ENCODE measurements around the gene HRAS. TPM values are rescaled to one million over a fixed set of nuclear protein-coding genes. Genes with fewer than 3 reads are reported as not detected.

The HRAS gene
- total and polyA plus RNA-seq, 3 experiments from 2014 or later, result 22.5 to 91.5 (median 86.9) TPM

DNA sequence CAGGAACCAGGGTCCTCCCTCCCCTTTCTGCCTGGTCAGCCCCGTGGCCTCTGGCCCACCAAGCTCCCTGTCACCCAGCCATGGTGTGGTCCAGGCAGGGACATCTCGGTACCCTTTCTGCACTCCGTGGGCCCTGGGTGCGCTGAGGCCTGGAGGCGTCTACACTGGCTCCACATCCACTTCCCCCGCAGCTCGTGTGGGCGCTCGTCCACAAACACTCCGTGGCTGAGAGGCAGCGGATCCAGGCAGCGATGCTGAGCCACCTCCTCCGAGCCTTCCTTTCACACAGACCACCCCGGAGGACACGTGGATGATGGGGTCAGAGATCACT is 44.5 kb downstream of the HRAS start:
- peaks cover 1 to 43% (median 2%) of the 10 kb centered on the region in 3 donors for H3K36me3 Mint-ChIP-seq
- Histone ChIP-seq H3K4me1 (ENCODE audit: insufficient read depth, low read length) (no peaks in the 10 kb centered on the region), H3K9me3 (ENCODE audit: low read length) (no peaks in the 10 kb centered on the region), H3K36me3 (ENCODE audit: insufficient read depth, low read length) (no peaks in the 10 kb centered on the region), H3K4me3 (ENCODE audit: low read length) (no peak overlapping the region), H3K27ac (ENCODE audit: low read depth, low read length) (no peak overlapping the region), H3K27me3 (ENCODE audit: insufficient read depth, low read length, poor library complexity, severe bottlenecking) (no peaks in the 10 kb centered on the region)
- DNase-seq, result no peak
- H3K4me1 Mint-ChIP-seq, result no peaks in the 10 kb centered on the region
- H3K4me3 Mint-ChIP-seq, result no peak overlapping the region
- no peaks in the 10 kb centered on the region for H3K9me3 Mint-ChIP-seq
- POLR2A ChIA-PET, result no interaction called here
- no peaks in the 10 kb centered on the region for H3K27me3 Mint-ChIP-seq
- H3K27ac Mint-ChIP-seq, result peak overlapping the region in 1 of 8 donors; percentile 21
- CTCF ChIA-PET, result no interaction called here

DNA sequence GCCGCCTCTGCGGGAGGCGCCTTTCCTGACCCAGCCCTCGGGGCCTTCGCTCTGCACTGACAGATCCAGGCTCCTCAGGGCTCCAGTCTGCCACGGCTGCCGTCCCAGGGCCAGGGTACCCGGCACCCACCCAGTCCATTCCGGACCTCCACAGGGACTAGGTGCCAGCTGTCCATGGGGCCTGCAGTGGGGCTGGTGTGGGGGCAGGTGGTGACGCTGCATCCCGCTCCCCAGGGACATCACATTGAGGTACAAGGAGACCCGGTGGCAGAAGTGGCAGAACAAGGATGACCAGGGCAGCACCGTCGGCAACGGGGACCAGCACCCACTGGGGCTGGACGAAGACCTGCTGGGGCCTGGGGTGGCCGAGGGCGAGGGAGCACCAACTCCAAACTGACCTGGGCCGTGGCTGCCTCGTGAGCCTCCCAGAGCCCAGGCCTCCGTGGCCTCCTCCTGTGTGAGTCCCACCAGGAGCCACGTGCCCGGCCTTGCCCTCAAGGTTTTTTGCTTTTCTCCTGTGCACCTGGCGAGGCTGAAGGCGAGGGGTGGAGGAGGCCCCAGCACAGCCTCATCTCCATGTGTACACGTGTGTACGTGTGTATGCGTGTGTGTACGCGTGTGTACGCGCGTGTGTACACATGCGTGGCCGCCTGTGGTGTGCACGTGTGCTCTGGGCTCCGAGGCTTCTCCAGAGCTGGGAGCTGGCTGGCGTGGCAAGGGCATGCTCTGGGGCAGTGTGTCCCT is 45.0 kb downstream of the HRAS start:
- Histone ChIP-seq H3K27ac (ENCODE audit: low read depth, low read length) (no peak overlapping the region), H3K36me3 (ENCODE audit: insufficient read depth, low read length) (no peaks in the 10 kb centered on the region), H3K9me3 (ENCODE audit: low read length) (no peaks in the 10 kb centered on the region), H3K27me3 (ENCODE audit: insufficient read depth, low read length, poor library complexity, severe bottlenecking) (no peaks in the 10 kb centered on the region), H3K4me1 (ENCODE audit: insufficient read depth, low read length) (no peaks in the 10 kb centered on the region), H3K4me3 (ENCODE audit: low read length) (no peak overlapping the region)
- H3K27me3 Mint-ChIP-seq, result no peaks in the 10 kb centered on the region
- ChIA-PET CTCF (no interaction called here), POLR2A (no interaction called here)
- H3K27ac Mint-ChIP-seq, result peak overlapping the region in 1 of 8 donors; percentile 21
- peaks cover 0 to 38% (median 1%) of the 10 kb centered on the region in 3 donors for H3K36me3 Mint-ChIP-seq
- no peaks in the 10 kb centered on the region for H3K9me3 Mint-ChIP-seq
- no peaks in the 10 kb centered on the region for H3K4me1 Mint-ChIP-seq
- H3K4me3 Mint-ChIP-seq, result no peak overlapping the region
- DNase-seq, result no peak

DNA sequence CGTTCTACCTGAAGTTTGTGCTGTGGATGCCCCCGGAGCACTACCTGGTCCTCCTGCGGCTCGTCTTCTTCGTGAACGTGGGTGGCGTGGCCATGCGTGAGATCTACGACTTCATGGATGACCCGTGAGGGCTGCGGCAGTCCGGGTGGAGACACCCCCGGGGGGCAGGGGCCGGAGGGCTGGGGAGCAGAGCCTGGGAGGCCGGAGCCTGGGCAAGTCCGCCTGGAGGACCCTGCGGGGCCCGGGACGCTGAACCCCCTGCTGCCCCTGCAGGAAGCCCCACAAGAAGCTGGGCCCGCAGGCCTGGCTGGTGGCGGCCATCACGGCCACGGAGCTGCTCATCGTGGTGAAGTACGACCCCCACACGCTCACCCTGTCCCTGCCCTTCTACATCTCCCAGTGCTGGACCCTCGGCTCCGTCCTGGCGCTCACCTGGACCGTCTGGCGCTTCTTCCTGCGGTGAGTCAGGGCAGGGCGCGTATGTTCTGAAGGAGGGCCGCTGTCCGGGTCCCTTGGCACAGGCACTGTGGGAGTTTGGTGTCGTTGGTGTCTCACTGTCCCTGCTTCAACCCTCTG is 45.7 kb downstream of the HRAS start:
- no peaks in the 10 kb centered on the region for H3K27me3 Mint-ChIP-seq
- no peaks in the 10 kb centered on the region for H3K4me1 Mint-ChIP-seq
- Histone ChIP-seq H3K27me3 (ENCODE audit: insufficient read depth, low read length, poor library complexity, severe bottlenecking) (no peaks in the 10 kb centered on the region), H3K4me3 (ENCODE audit: low read length) (no peak overlapping the region), H3K27ac (ENCODE audit: low read depth, low read length) (no peak overlapping the region), H3K36me3 (ENCODE audit: insufficient read depth, low read length) (no peaks in the 10 kb centered on the region), H3K4me1 (ENCODE audit: insufficient read depth, low read length) (no peaks in the 10 kb centered on the region), H3K9me3 (ENCODE audit: low read length) (no peaks in the 10 kb centered on the region)
- H3K36me3 Mint-ChIP-seq, result peaks cover 0 to 34% (median 1%) of the 10 kb centered on the region in 3 donors
- H3K9me3 Mint-ChIP-seq, result no peaks in the 10 kb centered on the region
- DNase-seq, result no peak
- POLR2A ChIA-PET, result no interaction called here
- no peak overlapping the region for H3K27ac Mint-ChIP-seq
- CTCF ChIA-PET, result no interaction called here
- H3K4me3 Mint-ChIP-seq, result no peak overlapping the region

DNA sequence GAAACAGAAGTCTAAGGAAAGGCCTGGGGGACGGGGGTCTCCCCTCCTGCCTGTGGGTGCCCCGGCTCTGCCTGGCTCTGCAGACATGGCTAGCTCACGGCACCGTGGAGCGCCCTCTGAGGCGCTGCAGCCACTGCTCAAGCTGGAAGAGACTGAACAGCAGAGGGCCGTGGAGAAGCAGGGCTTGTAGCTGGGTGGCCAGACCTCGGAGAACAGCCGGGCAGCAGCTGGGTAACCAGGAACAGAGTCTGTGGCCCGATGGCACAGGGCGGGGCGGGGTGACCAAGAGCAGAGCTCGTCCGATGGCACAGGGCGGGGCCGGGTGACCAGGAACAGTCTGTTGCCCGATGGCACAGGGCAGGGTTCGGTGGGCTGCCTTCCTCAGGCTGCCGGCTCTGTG is 46.4 kb downstream of the HRAS start:
- peaks cover 0 to 29% (median 1%) of the 10 kb centered on the region in 3 donors for H3K36me3 Mint-ChIP-seq
- H3K27ac Mint-ChIP-seq, result no peak overlapping the region
- Histone ChIP-seq H3K27me3 (ENCODE audit: insufficient read depth, low read length, poor library complexity, severe bottlenecking) (no peaks in the 10 kb centered on the region), H3K4me1 (ENCODE audit: insufficient read depth, low read length) (no peaks in the 10 kb centered on the region), H3K27ac (ENCODE audit: low read depth, low read length) (no peak overlapping the region), H3K9me3 (ENCODE audit: low read length) (no peaks in the 10 kb centered on the region), H3K4me3 (ENCODE audit: low read length) (no peak overlapping the region), H3K36me3 (ENCODE audit: insufficient read depth, low read length) (no peaks in the 10 kb centered on the region)
- H3K9me3 Mint-ChIP-seq, result no peaks in the 10 kb centered on the region
- DNase-seq, result peak in 1 of 5 donors; percentile 45
- H3K27me3 Mint-ChIP-seq, result no peaks in the 10 kb centered on the region
- H3K4me3 Mint-ChIP-seq, result no peak overlapping the region
- ChIA-PET POLR2A (no interaction called here), CTCF (no interaction called here)
- H3K4me1 Mint-ChIP-seq, result no peaks in the 10 kb centered on the region

DNA sequence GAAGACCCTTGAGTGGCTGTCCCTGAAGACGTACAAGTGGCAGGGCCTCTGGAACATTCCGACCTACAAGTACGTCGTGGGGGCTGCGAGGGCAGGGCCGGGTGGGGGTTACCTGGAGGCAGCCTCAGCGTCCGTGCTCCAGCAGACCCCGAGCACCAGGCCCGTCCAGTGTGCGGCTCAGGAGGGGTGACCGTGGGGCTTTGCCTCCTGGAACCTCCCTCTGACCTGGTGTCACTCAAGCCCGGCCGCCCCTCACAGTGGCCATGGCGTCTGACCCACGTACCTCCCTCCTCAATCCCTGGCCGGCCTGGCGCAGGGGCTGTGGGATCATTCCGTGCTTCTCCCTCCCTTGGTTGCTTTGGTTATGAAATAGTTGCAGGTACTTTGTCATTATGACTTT is 46.8 kb downstream of the HRAS start:
- Histone ChIP-seq H3K4me1 (ENCODE audit: insufficient read depth, low read length) (no peaks in the 10 kb centered on the region), H3K27ac (ENCODE audit: low read depth, low read length) (no peak overlapping the region), H3K36me3 (ENCODE audit: insufficient read depth, low read length) (no peaks in the 10 kb centered on the region), H3K27me3 (ENCODE audit: insufficient read depth, low read length, poor library complexity, severe bottlenecking) (no peaks in the 10 kb centered on the region), H3K9me3 (ENCODE audit: low read length) (no peaks in the 10 kb centered on the region), H3K4me3 (ENCODE audit: low read length) (no peak overlapping the region)
- H3K4me3 Mint-ChIP-seq, result peak overlapping the region in 1 of 7 donors; percentile 36
- ChIA-PET POLR2A (no interaction called here), CTCF (no interaction called here)
- no peaks in the 10 kb centered on the region for H3K9me3 Mint-ChIP-seq
- DNase-seq, result peak in 1 of 5 donors; percentile 46
- no peaks in the 10 kb centered on the region for H3K27me3 Mint-ChIP-seq
- peaks cover 0 to 27% (median 1%) of the 10 kb centered on the region in 3 donors for H3K36me3 Mint-ChIP-seq
- no peaks in the 10 kb centered on the region for H3K4me1 Mint-ChIP-seq
- H3K27ac Mint-ChIP-seq, result no peak overlapping the region

DNA sequence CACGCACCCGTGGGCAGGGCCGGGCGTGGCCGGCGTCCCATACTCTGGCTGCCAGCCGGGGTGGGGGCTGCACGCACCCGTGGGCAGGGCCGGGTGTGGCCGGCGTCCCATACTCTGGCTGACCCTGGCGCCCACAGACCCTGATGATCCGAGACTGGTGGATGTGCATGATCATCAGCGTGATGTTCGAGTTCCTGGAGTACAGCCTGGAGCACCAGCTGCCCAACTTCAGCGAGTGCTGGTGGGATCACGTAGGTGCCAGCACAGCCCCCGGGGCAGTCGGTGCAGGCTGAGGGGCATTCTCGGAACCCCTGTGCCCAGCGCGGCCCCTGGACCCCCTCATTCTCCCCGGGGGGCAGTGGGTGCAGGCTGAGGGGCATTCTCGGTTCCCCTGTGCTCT is 47.3 kb downstream of the HRAS start:
- H3K4me1 ChIP-seq (ENCODE audit: insufficient read depth, low read length), result no peaks in the 10 kb centered on the region
- DNase-seq, result peak in 1 of 5 donors; percentile 41
- H3K9me3 ChIP-seq (ENCODE audit: low read length), result no peaks in the 10 kb centered on the region
- peaks cover 0 to 21% (median 1%) of the 10 kb centered on the region in 3 donors for H3K36me3 Mint-ChIP-seq
- H3K36me3 ChIP-seq (ENCODE audit: insufficient read depth, low read length), result no peaks in the 10 kb centered on the region
- ChIA-PET CTCF (no interaction called here), POLR2A (no interaction called here)
- no peaks in the 10 kb centered on the region for H3K9me3 Mint-ChIP-seq
- no peak overlapping the region for H3K4me3 Mint-ChIP-seq
- H3K4me1 Mint-ChIP-seq, result no peaks in the 10 kb centered on the region
- no peaks in the 10 kb centered on the region for H3K27me3 Mint-ChIP-seq
- H3K27ac Mint-ChIP-seq, result no peak overlapping the region
- no peaks in the 10 kb centered on the region for H3K27me3 ChIP-seq (ENCODE audit: insufficient read depth, low read length, poor library complexity, severe bottlenecking)
- no peak overlapping the region for H3K27ac ChIP-seq (ENCODE audit: low read depth, low read length)
- H3K4me3 ChIP-seq (ENCODE audit: low read length), result no peak overlapping the region

DNA sequence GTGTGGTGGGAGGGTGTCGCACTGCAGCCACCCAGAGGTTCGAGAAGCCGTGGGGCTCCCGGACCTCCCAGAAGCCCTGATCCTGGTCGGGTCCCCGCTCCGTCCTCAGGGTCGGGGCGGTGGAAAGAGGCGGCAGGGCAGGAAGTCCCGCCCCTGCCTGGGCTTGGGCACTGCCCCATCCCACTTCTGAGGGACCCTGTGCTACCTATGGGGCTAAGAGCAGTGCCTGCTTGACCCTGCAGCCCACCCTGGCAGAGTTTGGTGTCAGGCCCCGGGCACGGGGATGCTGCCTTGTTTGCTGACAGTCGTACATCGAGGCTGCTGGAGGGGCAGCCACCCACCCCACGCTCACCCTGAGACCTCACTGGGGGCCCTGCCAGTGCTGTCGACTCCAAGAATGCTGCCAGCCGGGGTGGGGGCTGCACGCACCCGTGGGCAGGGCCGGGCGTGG is 47.8 kb downstream of the HRAS start:
- Histone ChIP-seq H3K27ac (ENCODE audit: low read depth, low read length) (no peak overlapping the region), H3K4me3 (ENCODE audit: low read length) (no peak overlapping the region), H3K36me3 (ENCODE audit: insufficient read depth, low read length) (no peaks in the 10 kb centered on the region), H3K4me1 (ENCODE audit: insufficient read depth, low read length) (no peaks in the 10 kb centered on the region), H3K9me3 (ENCODE audit: low read length) (no peaks in the 10 kb centered on the region), H3K27me3 (ENCODE audit: insufficient read depth, low read length, poor library complexity, severe bottlenecking) (no peaks in the 10 kb centered on the region)
- Mint-ChIP-seq H3K36me3 (peaks cover 0 to 17% (median 1%) of the 10 kb centered on the region in 3 donors), H3K27me3 (no peaks in the 10 kb centered on the region), H3K9me3 (no peaks in the 10 kb centered on the region), H3K4me3 (no peak overlapping the region), H3K27ac (no peak overlapping the region), H3K4me1 (no peaks in the 10 kb centered on the region)
- ChIA-PET POLR2A (no interaction called here), CTCF (no interaction called here)
- DNase-seq, result no peak

DNA sequence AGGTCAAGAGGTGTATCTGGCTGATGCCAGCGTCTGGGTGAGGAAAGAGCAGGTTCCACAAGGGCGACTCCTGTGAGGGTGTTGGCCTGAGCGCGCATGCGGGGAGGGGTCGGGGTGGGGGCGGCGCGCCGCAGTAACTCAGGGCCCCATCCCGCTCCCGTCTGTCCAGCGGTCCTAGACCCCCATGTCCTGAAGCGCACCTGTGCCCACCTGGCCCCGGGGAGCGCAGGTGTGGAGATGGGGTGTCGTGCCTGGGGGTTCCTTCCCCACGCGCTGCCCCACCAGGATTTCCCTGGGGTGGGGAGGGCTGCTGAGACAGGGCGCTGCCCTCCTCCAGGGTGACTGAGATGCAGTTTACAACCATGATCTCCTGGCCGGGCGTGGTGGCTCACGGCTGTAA is 49.2 kb downstream of the HRAS start:
- DNase-seq, result no peak
- Histone ChIP-seq H3K27ac (ENCODE audit: low read depth, low read length) (no peak overlapping the region), H3K4me1 (ENCODE audit: insufficient read depth, low read length) (no peaks in the 10 kb centered on the region), H3K27me3 (ENCODE audit: insufficient read depth, low read length, poor library complexity, severe bottlenecking) (no peaks in the 10 kb centered on the region), H3K9me3 (ENCODE audit: low read length) (no peaks in the 10 kb centered on the region), H3K4me3 (ENCODE audit: low read length) (no peak overlapping the region), H3K36me3 (ENCODE audit: insufficient read depth, low read length) (no peaks in the 10 kb centered on the region)
- Mint-ChIP-seq H3K4me3 (no peak overlapping the region), H3K27ac (no peak overlapping the region), H3K9me3 (no peaks in the 10 kb centered on the region), H3K4me1 (no peaks in the 10 kb centered on the region), H3K27me3 (no peaks in the 10 kb centered on the region), H3K36me3 (peaks cover 0 to 13% (median 0%) of the 10 kb centered on the region in 3 donors)
- POLR2A ChIA-PET, result no interaction called here
- CTCF ChIA-PET, result no interaction called here
